Brain (organoid and tissue), 1 donor: Measurements from ENCODE around the gene TCAF1. TPM values are rescaled to one million over a fixed set of nuclear protein-coding genes. Genes with fewer than 3 reads are reported as not detected.

Experiments
- polyA plus RNA-seq: library from polyadenylated mRNA; stranded (reverse); fragments of 350-450 nt; fragmentation: Illumina TruSeq; extraction: RNeasy Lipid Tissue Mini Kit (QIAGEN cat#74804); gene quantifications from one replicate; pipeline ENCODE4 v1.2.3, GENCODE V29; 2015; ENCODE audit warnings: low read depth, low replicate concordance; ENCODE audit not compliant: insufficient read depth

The TCAF1 gene
- polyA plus RNA-seq, 1 donor from 2014 or later = 79.9 TPM

Other genes with a start within 250 kb of the TCAF1 start
- gene CTAGE6, start 144.5 kb downstream of the TCAF1 start, polyA plus RNA-seq = not detected
- gene OR2F2, start 33.1 kb upstream of the TCAF1 start, polyA plus RNA-seq = not detected
- not detected for gene OR2F1, start 52.7 kb upstream of the TCAF1 start, polyA plus RNA-seq
- gene OR6B1, start 98.1 kb upstream of the TCAF1 start, polyA plus RNA-seq = not detected
- not detected for gene OR2A5, start 146.8 kb upstream of the TCAF1 start, polyA plus RNA-seq
- gene OR2A25, start 167.6 kb upstream of the TCAF1 start, polyA plus RNA-seq = not detected
- gene OR2A12, start 184.1 kb upstream of the TCAF1 start, polyA plus RNA-seq = not detected
- gene OR2A2, start 207.4 kb upstream of the TCAF1 start, polyA plus RNA-seq = not detected
- gene OR2A14, start 221.0 kb upstream of the TCAF1 start, polyA plus RNA-seq = not detected